H1 (cell line): ENCODE results near the gene DDX3X. TPM values are rescaled to one million over a fixed set of nuclear protein-coding genes. Genes with fewer than 3 reads are reported as not detected.

Experiments
- CTCF ChIA-PET: fragments of 300-600 bp; sonication (Branson Sonifier 250); formaldehyde crosslinking; loops from one replicate; lab custom pipeline; 2021; ENCODE audit not compliant: partially characterized antibody; lab: Charles Lee
- POLR2A ChIA-PET: fragments of 300-600 bp; sonication (Branson Sonifier 250); formaldehyde crosslinking; loops from one replicate; lab custom pipeline; 2021; ENCODE audit warnings: inconsistent platforms; ENCODE audit not compliant: partially characterized antibody; lab: Charles Lee
- DNase-seq, 2 experiments: peaks; one replicate each; pipeline versions ENCODE4 v3.0.0 to v3.0.0-alpha.2; 2010 to 2022; ENCODE audit warnings: low spot score in 2 of 2, low read depth in 1 of 2, mixed read lengths in 1 of 2
- FAIRE-seq: peaks from 2 replicates; lab custom pipeline; 2011; peaks lifted over from hg19 to GRCh38; lab: Jason Lieb, UNC
- H2AFZ ChIP-seq: 2 replicates; pipeline ENCODE4 v1.8.1; 2012; ENCODE audit warnings: low read length, inconsistent platforms
- H2AK5ac ChIP-seq: 2 replicates; pipeline ENCODE4 v1.6.1; 2013; ENCODE audit warnings: low read depth, low read length
- H2BK120ac ChIP-seq: replicated peaks from 2 replicates; pipeline ENCODE3; 2013; ENCODE audit warnings: low read depth, low read length, inconsistent platforms
- H2BK12ac ChIP-seq: 2 replicates; pipeline ENCODE4 v1.6.1; 2013; ENCODE audit warnings: low read depth, low read length
- H2BK15ac ChIP-seq: 2 replicates; pipeline ENCODE4 v1.6.1; 2013; ENCODE audit warnings: low read length
- H2BK20ac ChIP-seq: 2 replicates; pipeline ENCODE4 v1.6.1; 2013; ENCODE audit warnings: low read length
- H2BK5ac ChIP-seq: 2 replicates; pipeline ENCODE4 v1.6.1; 2013; ENCODE audit warnings: low read depth, low read length
- H3K14ac ChIP-seq: 2 replicates; pipeline ENCODE4 v1.6.1; 2013; ENCODE audit warnings: inconsistent platforms; ENCODE audit not compliant: insufficient read length
- H3K18ac ChIP-seq: 2 replicates; pipeline ENCODE4 v1.6.1; 2013; ENCODE audit warnings: low read length; ENCODE audit errors: extremely low read depth
- H3K23ac ChIP-seq: 2 replicates; pipeline ENCODE4 v1.6.1; 2013; ENCODE audit warnings: inconsistent platforms; ENCODE audit not compliant: insufficient read length
- H3K23me2 ChIP-seq: 2 replicates; pipeline ENCODE4 v1.6.1; 2013; ENCODE audit warnings: low read depth, low read length
- H3K27ac ChIP-seq: 2 replicates; pipeline ENCODE4 v1.6.1; 2011; ENCODE audit warnings: low read depth, low read length, inconsistent platforms
- H3K27me3 ChIP-seq, 4 experiments: replicated peaks in 1 of 4; 1 replicate in 1 of 4; 2 replicates in 3 of 4; pipeline versions ENCODE4 v1.6.1 to v1.8.1; 2011 to 2013; ENCODE audit warnings: low read length in 3 of 4, mild to moderate bottlenecking in 3 of 4, inconsistent platforms in 2 of 4, mixed read lengths in 2 of 4, moderate library complexity in 1 of 4; ENCODE audit not compliant: control insufficient read depth in 3 of 4, insufficient read depth in 3 of 4; ENCODE audit errors: extremely low read depth in 1 of 4
- H3K36me3 ChIP-seq, 4 experiments: 2 replicates each; pipeline versions ENCODE4 v1.6.1 to v1.8.1; 2011 to 2013; ENCODE audit warnings: mild to moderate bottlenecking in 4 of 4, low read length in 3 of 4, moderate library complexity in 2 of 4, control low read depth in 1 of 4, inconsistent platforms in 1 of 4; ENCODE audit not compliant: insufficient read depth in 4 of 4, control insufficient read depth in 2 of 4
- H3K4ac ChIP-seq: replicated peaks from 2 replicates; pipeline ENCODE3; 2013; ENCODE audit warnings: low read length, low read depth, mixed read lengths, inconsistent platforms; ENCODE audit not compliant: insufficient read length
- H3K4me1 ChIP-seq, 4 experiments: replicated peaks in 1 of 4; 1 replicate in 1 of 4; 2 replicates in 3 of 4; pipeline versions ENCODE4 v1.6.1 to v1.8.1; 2011 to 2013; ENCODE audit warnings: low read length in 3 of 4, inconsistent platforms in 2 of 4, mixed read lengths in 1 of 4; ENCODE audit not compliant: insufficient read depth in 4 of 4, control insufficient read depth in 3 of 4
- H3K4me2 ChIP-seq, 2 experiments: 2 replicates each; pipeline versions ENCODE4 v1.6.1 to v1.8.1; 2011 to 2013; ENCODE audit warnings: low read depth in 2 of 2, low read length in 2 of 2, control low read depth in 1 of 2, inconsistent platforms in 1 of 2, mild to moderate bottlenecking in 1 of 2; ENCODE audit not compliant: insufficient read depth in 1 of 2
- H3K4me3 ChIP-seq, 4 experiments: fragments of 200-600, 300-600 bp in 1 of 4; sonication (generic), shearing (Covaris generic), sonication (Bioruptor Twin) in 1 of 4; 2 replicates each; pipeline versions ENCODE4 v1.5.1 to v1.8.1; 2011 to 2016; ENCODE audit warnings: low read length in 4 of 4, low read depth in 3 of 4, control low read depth in 2 of 4, inconsistent platforms in 2 of 4, mild to moderate bottlenecking in 2 of 4, mixed read lengths in 1 of 4, moderate library complexity in 1 of 4; ENCODE audit not compliant: insufficient read depth in 2 of 4; ENCODE audit errors: extremely low read depth in 1 of 4
- H3K56ac ChIP-seq: replicated peaks from 2 replicates; pipeline ENCODE3; 2013; ENCODE audit warnings: low read depth, mild to moderate bottlenecking, mixed read lengths, low read length, inconsistent platforms; ENCODE audit not compliant: insufficient read length
- H3K79me1 ChIP-seq: 2 replicates; pipeline ENCODE4 v1.6.1; 2013; ENCODE audit warnings: low read depth, low read length, control low read depth
- H3K79me2 ChIP-seq, 2 experiments: 2 replicates each; pipeline versions ENCODE4 v1.6.1 to v1.8.1; 2012 to 2013; ENCODE audit warnings: low read length in 2 of 2, mild to moderate bottlenecking in 2 of 2, inconsistent platforms in 1 of 2; ENCODE audit not compliant: insufficient read depth in 2 of 2, control insufficient read depth in 1 of 2
- H3K9ac ChIP-seq, 4 experiments: replicated peaks in 1 of 4; 1 replicate in 1 of 4; 2 replicates in 3 of 4; pipeline versions ENCODE4 v1.6.1 to v1.8.1; 2011 to 2013; ENCODE audit warnings: low read depth in 3 of 4, low read length in 3 of 4, control low read depth in 2 of 4, mild to moderate bottlenecking in 2 of 4, moderate library complexity in 2 of 4, inconsistent platforms in 1 of 4; ENCODE audit errors: extremely low read depth in 1 of 4
- H3K9me3 ChIP-seq, 2 experiments: 2 replicates each; pipeline versions ENCODE4 v1.6.1 to v1.8.1; 2012 to 2013; ENCODE audit warnings: mild to moderate bottlenecking in 2 of 2, moderate library complexity in 2 of 2, control low read depth in 1 of 2, inconsistent platforms in 1 of 2, low read depth in 1 of 2, low read length in 1 of 2, mixed read lengths in 1 of 2; ENCODE audit not compliant: insufficient read depth in 2 of 2
- H4K20me1 ChIP-seq, 2 experiments: replicated peaks in 1 of 2; 2 replicates each; pipeline versions ENCODE3 to v1.8.1; 2011 to 2013; ENCODE audit warnings: inconsistent platforms in 2 of 2, low read length in 2 of 2, mild to moderate bottlenecking in 1 of 2; ENCODE audit not compliant: insufficient read depth in 2 of 2, control insufficient read depth in 1 of 2
- H4K5ac ChIP-seq: 2 replicates; pipeline ENCODE4 v1.6.1; 2013; ENCODE audit warnings: low read length, low read depth, mixed read lengths, inconsistent platforms; ENCODE audit not compliant: insufficient read length
- H4K8ac ChIP-seq: 2 replicates; pipeline ENCODE4 v1.8.0; 2013; ENCODE audit warnings: mild to moderate bottlenecking, moderate library complexity, low read length, inconsistent platforms; ENCODE audit not compliant: insufficient read depth; ENCODE audit errors: extremely low read depth
- H4K91ac ChIP-seq: replicated peaks from 2 replicates; pipeline ENCODE3; 2013; ENCODE audit warnings: low read length, mixed read lengths, inconsistent platforms; ENCODE audit not compliant: insufficient read length
- EGR1 ChIP-seq: IDR thresholded peaks from 2 replicates; pipeline ENCODE4 v1.6.1; 2011; ENCODE audit warnings: low read depth, low read length, borderline replicate concordance
- RBBP5 ChIP-seq: IDR thresholded peaks from 2 replicates; pipeline ENCODE4 v1.7.1; 2012; ENCODE audit warnings: low read depth, mild to moderate bottlenecking, inconsistent platforms, low read length, moderate library complexity, borderline replicate concordance
- SIN3A ChIP-seq, 2 experiments: IDR thresholded peaks in 1 of 2; conservative IDR thresholded peaks in 1 of 2; 2 replicates each; pipeline ENCODE4 v1.6.1; 2011 to 2012; ENCODE audit warnings: low read length in 2 of 2, improper control_type of control experiment in 1 of 2, low read depth in 1 of 2, mild to moderate bottlenecking in 1 of 2
- SIX5 ChIP-seq: IDR thresholded peaks from 2 replicates; pipeline ENCODE4 v1.6.1; 2011; ENCODE audit warnings: mild to moderate bottlenecking, low read depth, low read length
- WGBS, 2 experiments: shearing (Covaris generic) in 1 of 2; methylation state at CpG; one replicate each; pipeline versions ENCODE4 v1.1.6 to v1.1.7; 2013 to 2015; ENCODE audit warnings: low lambda C conversion rate in 2 of 2, mixed read lengths in 2 of 2, inconsistent platforms in 1 of 2, low coverage in 1 of 2, missing lambda C conversion rate in 1 of 2; ENCODE audit not compliant: insufficient replicate concordance in 2 of 2, insufficient coverage in 1 of 2, insufficient read length in 1 of 2; ENCODE audit errors: extremely low coverage in 1 of 2, missing lambda C conversion rate in 1 of 2; 5-methylcytosine and 5-hydroxymethylcytosine counted together
- polyA plus RNA-seq, 7 experiments: library from polyadenylated mRNA; depleted of rRNA in 3 of 7; stranded (reverse) in 5 of 7; unstranded in 2 of 7; fragments of >200 nt in 5 of 7; fragments of 200-250 nt in 2 of 7; gene quantifications; 1 replicate in 5 of 7; 2 replicates in 1 of 7; 4 replicates in 1 of 7; pipeline versions ENCODE4 v1.2.1 to v1.2.3, GENCODE V29; 2011 to 2013; ENCODE audit warnings: missing spikeins in 2 of 7, mixed read lengths in 2 of 7
- total RNA-seq: library from RNA; stranded (reverse); fragmentation: NEBNext Ultra II Directional; extraction: Animal tissue kit (Norgen Biotek cat#: 25700); gene quantifications from 2 replicates; pipeline ENCODE4 v1.2.1, GENCODE V29; 2021

Gene DDX3X
- total and polyA plus RNA-seq, 2 of the 8 experiments (the other 6 are each of a cell fraction or from before 2014, with no cell fraction given), result 39.4 to 291 TPM

- Histone ChIP-seq H3K4me2 (no peak overlapping the region), H3K4ac (no peak overlapping the region), H2BK120ac (no peak overlapping the region), H2BK5ac (no peak overlapping the region), H3K79me1 (no peaks in the 10 kb centered on the region), H4K5ac (no peak overlapping the region), H3K56ac (no peak overlapping the region), H3K18ac (no peak overlapping the region), H3K27me3 (no peaks in the 10 kb centered on the region), H4K20me1 (no peaks in the 10 kb centered on the region), H3K23ac (no peak overlapping the region), H3K4me3 (no peak overlapping the region), H4K8ac (no peak overlapping the region), H3K36me3 (no peaks in the 10 kb centered on the region), H3K9me3 (no peaks in the 10 kb centered on the region), H3K23me2 (no peaks in the 10 kb centered on the region), H3K4me1 (0 out of 7 replicates have a peak, but pooled peaks cover 0 to 6% (median 0%) of the 10 kb centered on the region in 4 experiments), H2AFZ (no peak overlapping the region), H2BK12ac (no peak overlapping the region), H2BK20ac (no peak overlapping the region), H3K9ac (no peak overlapping the region), H2AK5ac (no peak overlapping the region), H4K91ac (no peak overlapping the region), H3K79me2 (no peaks in the 10 kb centered on the region), H3K27ac (no peak overlapping the region), H3K14ac (no peak overlapping the region), H2BK15ac (no peak overlapping the region)
- ChIA-PET CTCF (interaction anchor here (1.0 to 1.4 kb wide), 2 partner anchors 9 to 110 kb away, joined by 3 to 5 read pairs; no protein-coding TSS in a partner anchor), POLR2A (interaction anchor here (0.7 to 1.0 kb wide), 2 partner anchors 18 to 577 kb away, joined by 3 read pairs; no protein-coding TSS in a partner anchor)
- FAIRE-seq (no peak), DNase-seq (no peak)
- 83% methylated on average over 6 of the region's 6 CpGs; no CpG with 5 or more reads in 1 of the 2 experiments for WGBS, 2 experiments
- TF ChIP-seq RBBP5 (no peak), SIX5 (no peak), SIN3A (conservative IDR thresholded peaks at IDR 0.05 in 1 of 2, IDR thresholded peaks at IDR 0.05 in 1 of 2; ENCODE audit: low read depth in 1 of 2, low read length in 2 of 2) (no peak), EGR1 (no peak)
These were observed 31.6 kb upstream of the DDX3X start for GRCh38 chrX:41302370-41302769.
